ENCODE data around the gene NINJ1. TPM values are rescaled to one million over a fixed set of nuclear protein-coding genes. Genes with fewer than 3 reads are reported as not detected.

Gene NINJ1
- total RNA-seq, 1 experiment from 2014 or later: 30.5 TPM

DNA sequence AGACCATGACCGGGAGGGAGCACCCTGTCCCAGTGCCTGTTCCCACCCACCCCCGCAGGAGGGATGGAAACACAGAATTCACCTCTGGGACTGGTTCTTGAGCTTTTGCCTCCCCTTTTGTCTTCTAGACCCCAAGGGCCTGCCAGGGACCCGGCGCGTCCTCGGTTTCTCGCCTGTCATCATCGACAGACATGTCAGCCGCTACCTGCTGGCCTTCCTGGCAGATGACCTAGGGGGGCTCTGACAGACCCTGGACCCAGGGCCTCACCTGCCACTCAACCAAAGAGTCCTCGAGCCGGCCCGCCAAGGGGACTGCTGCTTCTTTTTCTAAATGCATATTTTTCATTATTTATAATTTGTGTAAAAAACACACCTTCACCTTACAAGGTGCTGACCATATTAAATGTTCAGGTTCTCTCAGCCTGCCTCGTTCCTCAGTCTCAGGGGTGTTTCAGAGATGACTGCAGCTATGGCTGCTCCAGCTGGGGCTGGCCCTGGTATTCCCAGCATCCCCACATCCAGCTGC lies 21.1 kb downstream of the NINJ1 start:
- no peak overlapping the region for H3K4me3 ChIP-seq (ENCODE audit: low read length)
- ChIA-PET CTCF (no interaction called here), POLR2A (ENCODE audit: unreplicated experiment) (no interaction called here)
- H3F3A ChIP-seq (ENCODE audit: low read length, unreplicated experiment): no peaks in the 10 kb centered on the region
- H3K36me3 ChIP-seq (ENCODE audit: low read depth, low read length): no peaks in the 10 kb centered on the region; the same call in 1 of the 2 replicates
- no peak overlapping the region for H3K9ac ChIP-seq (ENCODE audit: low read length)
- H3K9me2 ChIP-seq (replicated peaks; ENCODE audit: low read length): no peaks in the 10 kb centered on the region
- H3K4me1 ChIP-seq (ENCODE audit: insufficient read depth, low read length): peaks cover 21% of the 10 kb centered on the region
- no peaks in the 10 kb centered on the region for H3K9me3 ChIP-seq (ENCODE audit: low read length)
- H3K27ac ChIP-seq (ENCODE audit: low read length): no peak overlapping the region
- no peak for DNase-seq
- BruUV-seq (replicated peaks): no TSS peak
- no peak overlapping the region for H2AFZ ChIP-seq (ENCODE audit: low read length)
- H3K4me2 ChIP-seq (ENCODE audit: low read length): no peak overlapping the region
- ATAC-seq: no peak
- H4K20me1 ChIP-seq (ENCODE audit: low read length): no peaks in the 10 kb centered on the region
- no peaks in the 10 kb centered on the region for H3K79me2 ChIP-seq (ENCODE audit: low read length)
- intact Hi-C loops (cut with micrococcal nuclease): no loop called here
- TF ChIP-seq EZH2 (IDR thresholded peaks at IDR 0.05; ENCODE audit: low read length, unreplicated experiment) (no peak), EZH2phosphoT487 (IDR thresholded peaks at IDR 0.05; ENCODE audit: borderline replicate concordance, low read length) (no peak), CTCF (conservative IDR thresholded peaks at IDR 0.05; ENCODE audit: low read depth, low read length) (no peak)
- H3K27me3 ChIP-seq (ENCODE audit: low read length): no peaks in the 10 kb centered on the region

GRCh38 chr9:93112116-93112863 lies 21.8 kb downstream of the NINJ1 start:
- H3K36me3 ChIP-seq (ENCODE audit: low read depth, low read length): no peaks in the 10 kb centered on the region; the same call in 1 of the 2 replicates
- H3K9ac ChIP-seq (ENCODE audit: low read length): no peak overlapping the region
- H3K4me3 ChIP-seq (ENCODE audit: low read length): no peak overlapping the region
- DNase-seq (no peak), ATAC-seq (no peak)
- POLR2A ChIA-PET (ENCODE audit: unreplicated experiment): interaction anchor here (0.6 kb wide), 1 partner anchor 8 kb away, joined by 3 read pairs; no protein-coding TSS in a partner anchor
- no peaks in the 10 kb centered on the region for H3K27me3 ChIP-seq (ENCODE audit: low read length)
- no peaks in the 10 kb centered on the region for H3F3A ChIP-seq (ENCODE audit: low read length, unreplicated experiment)
- peaks cover 2% of the 10 kb centered on the region; the same call in 1 of the 2 replicates for H3K79me2 ChIP-seq (ENCODE audit: low read length)
- no peaks in the 10 kb centered on the region for H4K20me1 ChIP-seq (ENCODE audit: low read length)
- no peaks in the 10 kb centered on the region for H3K9me2 ChIP-seq (replicated peaks; ENCODE audit: low read length)
- H3K4me2 ChIP-seq (ENCODE audit: low read length): peak overlapping the region; percentile 39
- TF ChIP-seq CTCF (conservative IDR thresholded peaks at IDR 0.05; ENCODE audit: low read depth, low read length) (no peak), EZH2 (IDR thresholded peaks at IDR 0.05; ENCODE audit: low read length, unreplicated experiment) (no peak), EZH2phosphoT487 (IDR thresholded peaks at IDR 0.05; ENCODE audit: borderline replicate concordance, low read length) (no peak)
- CTCF ChIA-PET: interaction anchor here (0.6 kb wide), 1 partner anchor 17 kb away, joined by 3 read pairs; no protein-coding TSS in a partner anchor
- H3K4me1 ChIP-seq (ENCODE audit: insufficient read depth, low read length): peaks cover 24% of the 10 kb centered on the region
- no peak overlapping the region for H2AFZ ChIP-seq (ENCODE audit: low read length)
- H3K27ac ChIP-seq (ENCODE audit: low read length): peak overlapping the region; percentile 32; the same call in 1 of the 2 replicates
- intact Hi-C loops (cut with micrococcal nuclease): no loop called here
- no peaks in the 10 kb centered on the region for H3K9me3 ChIP-seq (ENCODE audit: low read length)
- BruUV-seq (replicated peaks): no TSS peak
